ENCODE measurements around the gene ANGPT4. TPM values are rescaled to one million over a fixed set of nuclear protein-coding genes. Genes with fewer than 3 reads are reported as not detected.

Gene ANGPT4
- total RNA-seq, 4 donors from 2014 or later: 0.04 to 0.15 (median 0.10) TPM; not detected in 1

- Histone ChIP-seq H3K9me3 (no peaks in the 10 kb centered on the region), H3K27me3 (peaks cover 0 to 5% (median 4%) of the 10 kb centered on the region in 3 donors), H3K4me3 (no peak overlapping the region), H3K36me3 (no peaks in the 10 kb centered on the region), H3K4me1 (no peaks in the 10 kb centered on the region), H3K27ac (no peak overlapping the region)
- DNase-seq: no peak
- intact Hi-C loops (cut with DNase I; ENCODE audit: low total_unique reads) (no loop called here), in situ Hi-C loops (cut with MboI; ENCODE audit: low sequenced_read_pairs in 4 of 4) (no loop called here)
- ATAC-seq: no peak
- no peak for TF ChIP-seq POLR2A (IDR thresholded peaks at IDR 0.05)
- no peak for TF ChIP-seq CTCF (IDR thresholded peaks at IDR 0.05 in 4 of 5, conservative IDR thresholded peaks at IDR 0.05 in 1 of 5)
Measured at GRCh38 chr20:875115-875514, 41.0 kb downstream of the ANGPT4 start.

- TF ChIP-seq CTCF (IDR thresholded peaks at IDR 0.05 in 4 of 5, conservative IDR thresholded peaks at IDR 0.05 in 1 of 5): no peak
- no peak for TF ChIP-seq POLR2A (IDR thresholded peaks at IDR 0.05)
- intact Hi-C loops (cut with DNase I; ENCODE audit: low total_unique reads): no loop called here
- peaks cover 0 to 5% (median 4%) of the 10 kb centered on the region in 3 donors for H3K27me3 ChIP-seq
- in situ Hi-C loops (cut with MboI; ENCODE audit: low sequenced_read_pairs in 4 of 4): no loop called here
- H3K27ac ChIP-seq: no peak overlapping the region
- H3K9me3 ChIP-seq: no peaks in the 10 kb centered on the region
- DNase-seq (no peak), ATAC-seq (no peak)
- H3K4me3 ChIP-seq: no peak overlapping the region
- no peaks in the 10 kb centered on the region for H3K4me1 ChIP-seq
- H3K36me3 ChIP-seq: no peaks in the 10 kb centered on the region
Measured at GRCh38 chr20:873875-874607, 42.1 kb downstream of the ANGPT4 start.

GRCh38 chr20:872855-873520, 43.1 kb downstream of the ANGPT4 start:
- Histone ChIP-seq H3K27ac (no peak overlapping the region), H3K36me3 (no peaks in the 10 kb centered on the region), H3K4me3 (no peak overlapping the region), H3K4me1 (no peaks in the 10 kb centered on the region), H3K9me3 (no peaks in the 10 kb centered on the region), H3K27me3 (peaks cover 0 to 5% (median 4%) of the 10 kb centered on the region in 3 donors)
- no peak for DNase-seq
- TF ChIP-seq CTCF (IDR thresholded peaks at IDR 0.05 in 4 of 5, conservative IDR thresholded peaks at IDR 0.05 in 1 of 5): no peak
- TF ChIP-seq POLR2A (IDR thresholded peaks at IDR 0.05): no peak
- intact Hi-C loops (cut with DNase I; ENCODE audit: low total_unique reads): no loop called here
- ATAC-seq: no peak
- in situ Hi-C loops (cut with MboI; ENCODE audit: low sequenced_read_pairs in 4 of 4): no loop called here

- H3K9me3 ChIP-seq: no peaks in the 10 kb centered on the region
- intact Hi-C loops (cut with DNase I; ENCODE audit: low total_unique reads): no loop called here
- no peak overlapping the region for H3K4me3 ChIP-seq
- no peak overlapping the region for H3K27ac ChIP-seq
- no peaks in the 10 kb centered on the region for H3K4me1 ChIP-seq
- no peak for DNase-seq
- TF ChIP-seq POLR2A (IDR thresholded peaks at IDR 0.05): no peak
- TF ChIP-seq CTCF (IDR thresholded peaks at IDR 0.05 in 4 of 5, conservative IDR thresholded peaks at IDR 0.05 in 1 of 5): no peak
- in situ Hi-C loops (cut with MboI; ENCODE audit: low sequenced_read_pairs in 4 of 4): no loop called here
- no peaks in the 10 kb centered on the region for H3K36me3 ChIP-seq
- ATAC-seq: no peak
- peaks cover 0 to 5% (median 4%) of the 10 kb centered on the region in 3 donors for H3K27me3 ChIP-seq
Measured at GRCh38 chr20:871948-872347, 44.2 kb downstream of the ANGPT4 start.

Data from gastrocnemius medialis (tissue), 4 donors.